GM23338 (cell line): ENCODE measurements around the gene IL16. TPM values are rescaled to one million over a fixed set of nuclear protein-coding genes. Genes with fewer than 3 reads are reported as not detected.

Experiments
- ATAC-seq: fragments of 200-7000 bp; cut with Tn5 transposase; 3 replicates; pipeline ENCODE4 v1.9.1; 2020
- DNase-seq: peaks from one replicate; pipeline ENCODE4 v3.0.0-alpha.2; 2015; ENCODE audit warnings: low spot score
- H2AFZ ChIP-seq: fragments of 200-600 bp; sonication (generic); 2 replicates; pipeline ENCODE4 v1.8.0; 2016; ENCODE audit warnings: antibody characterized with exemption, mild to moderate bottlenecking, moderate library complexity
- H3F3A ChIP-seq: fragments of 200-600 bp; sonication (generic); replicated peaks from 2 replicates; pipeline ENCODE4 v1.8.0; 2017; ENCODE audit warnings: antibody characterized with exemption, mixed run types, low read depth
- H3K27ac ChIP-seq: fragments of 200-600 bp; sonication (generic); 2 replicates; pipeline ENCODE4 v1.6.1; 2016; ENCODE audit warnings: low read depth
- H3K27me3 ChIP-seq: fragments of 200-600 bp; sonication (generic); 2 replicates; pipeline ENCODE4 v1.8.0; 2016; ENCODE audit warnings: mild to moderate bottlenecking, mixed run types, moderate library complexity; ENCODE audit not compliant: insufficient read depth
- H3K36me3 ChIP-seq: fragments of 200-600 bp; sonication (generic); 2 replicates; pipeline ENCODE4 v1.8.0; 2016; ENCODE audit warnings: mild to moderate bottlenecking; ENCODE audit not compliant: insufficient read depth
- H3K4me1 ChIP-seq: fragments of 200-600 bp; sonication (generic); 2 replicates; pipeline ENCODE4 v1.8.0; 2016; ENCODE audit warnings: mild to moderate bottlenecking, moderate library complexity; ENCODE audit not compliant: insufficient read depth
- H3K4me2 ChIP-seq: fragments of 200-600 bp; sonication (generic); 2 replicates; pipeline ENCODE4 v1.7.1; 2017; ENCODE audit warnings: mixed run types
- H3K4me3 ChIP-seq: fragments of 200-600 bp; sonication (generic); 2 replicates; pipeline ENCODE4 v1.6.1; 2016; ENCODE audit warnings: mixed run types
- H3K79me2 ChIP-seq: fragments of 200-600 bp; sonication (generic); replicated peaks from 2 replicates; pipeline ENCODE4 v1.8.0; 2017; ENCODE audit warnings: mild to moderate bottlenecking; ENCODE audit not compliant: insufficient read depth
- H3K9me2 ChIP-seq: fragments of 200-600 bp; sonication (generic); 2 replicates; pipeline ENCODE4 v1.8.0; 2017; ENCODE audit not compliant: insufficient read depth
- H4K20me1 ChIP-seq: fragments of 200-600 bp; sonication (generic); replicated peaks from 2 replicates; pipeline ENCODE4 v1.8.0; 2017; ENCODE audit warnings: mild to moderate bottlenecking; ENCODE audit not compliant: insufficient read depth
- H3K27ac Mint-ChIP-seq: 2 replicates; pipeline ENCODE4 v1.8.0; 2020; ENCODE audit warnings: inconsistent platforms, mild to moderate bottlenecking, moderate library complexity, mixed read lengths
- H3K27me3 Mint-ChIP-seq: 3 replicates; pipeline ENCODE4 v1.8.0; 2022; ENCODE audit warnings: low read depth, mild to moderate bottlenecking, moderate library complexity, mixed read lengths, inconsistent platforms; ENCODE audit not compliant: insufficient read depth, poor library complexity
- H3K36me3 Mint-ChIP-seq: 3 replicates; pipeline ENCODE4 v1.8.0; 2021; ENCODE audit warnings: low read depth, mild to moderate bottlenecking, inconsistent platforms, moderate library complexity, mixed read lengths
- H3K4me1 Mint-ChIP-seq: 3 replicates; pipeline ENCODE4 v1.8.0; 2020; ENCODE audit warnings: mild to moderate bottlenecking, inconsistent platforms, mixed read lengths
- H3K4me3 Mint-ChIP-seq: 3 replicates; pipeline ENCODE4 v1.8.0; 2021; ENCODE audit warnings: moderate library complexity, mild to moderate bottlenecking, inconsistent platforms, mixed read lengths
- H3K9me3 Mint-ChIP-seq: 3 replicates; pipeline ENCODE4 v1.8.0; 2020; ENCODE audit warnings: moderate library complexity, mild to moderate bottlenecking, inconsistent platforms, mixed read lengths
- EZH2 ChIP-seq: fragments of 200-600 bp; sonication (generic); IDR thresholded peaks from one replicate; pipeline ENCODE4 v1.8.0; 2017; ENCODE audit warnings: antibody characterized with exemption, mild to moderate bottlenecking, low read depth; ENCODE audit not compliant: unreplicated experiment
- EZH2phosphoT487 ChIP-seq: fragments of 200-600 bp; sonication (generic); IDR thresholded peaks from one replicate; pipeline ENCODE4 v1.8.1; 2018; ENCODE audit warnings: antibody characterized with exemption; ENCODE audit not compliant: unreplicated experiment
- JUNB ChIP-seq: IDR thresholded peaks from one replicate; pipeline ENCODE4 v1.6.1; 2016; ENCODE audit warnings: antibody characterized with exemption; ENCODE audit not compliant: unreplicated experiment
- NANOG ChIP-seq: IDR thresholded peaks from 2 replicates; pipeline ENCODE4 v1.6.1; 2016; ENCODE audit warnings: antibody characterized with exemption, borderline replicate concordance
- POLR2AphosphoS5 ChIP-seq: IDR thresholded peaks from 2 replicates; pipeline ENCODE4 v1.6.1; 2016; ENCODE audit warnings: antibody characterized with exemption, low read depth
- STAT1 ChIP-seq: IDR thresholded peaks from one replicate; pipeline ENCODE4 v1.6.1; 2016; ENCODE audit warnings: antibody characterized with exemption; ENCODE audit not compliant: unreplicated experiment
- ZNF331 ChIP-seq: fragments of 250-450 bp; sonication (Bioruptor Pico); IDR thresholded peaks from 2 replicates; pipeline ENCODE4 v1.5.0; 2020; ENCODE audit warnings: low read depth, mild to moderate bottlenecking, moderate library complexity
- polyA plus RNA-seq: library from polyadenylated mRNA; unstranded; fragments of >200 nt; fragmentation: Nextera tagmentation; extraction: Ambion mirVana; gene quantifications from 2 replicates; pipeline ENCODE4 v1.2.1, GENCODE V29; 2016
- total RNA-seq: library from RNA; depleted of rRNA; stranded (reverse); fragments of >200 nt; shearing (Covaris generic); gene quantifications from 2 replicates; pipeline ENCODE4 v1.2.3, GENCODE V29; 2014
- TF ChIP-seq, protein P1 (sequence below), 2 experiments: fragments of 200-600 bp in 1 of 2; sonication (generic) in 1 of 2; conservative IDR thresholded peaks; 2 replicates each; pipeline versions ENCODE4 v1.5.1 to v1.6.1; 2016 to 2017; ENCODE audit warnings: antibody characterized with exemption in 2 of 2, low read depth in 2 of 2, mild to moderate bottlenecking in 2 of 2, moderate library complexity in 1 of 2

The IL16 gene
- total and polyA plus RNA-seq, 2 experiments from 2014 or later, result 0.29 TPM; not detected in 1

DNA sequence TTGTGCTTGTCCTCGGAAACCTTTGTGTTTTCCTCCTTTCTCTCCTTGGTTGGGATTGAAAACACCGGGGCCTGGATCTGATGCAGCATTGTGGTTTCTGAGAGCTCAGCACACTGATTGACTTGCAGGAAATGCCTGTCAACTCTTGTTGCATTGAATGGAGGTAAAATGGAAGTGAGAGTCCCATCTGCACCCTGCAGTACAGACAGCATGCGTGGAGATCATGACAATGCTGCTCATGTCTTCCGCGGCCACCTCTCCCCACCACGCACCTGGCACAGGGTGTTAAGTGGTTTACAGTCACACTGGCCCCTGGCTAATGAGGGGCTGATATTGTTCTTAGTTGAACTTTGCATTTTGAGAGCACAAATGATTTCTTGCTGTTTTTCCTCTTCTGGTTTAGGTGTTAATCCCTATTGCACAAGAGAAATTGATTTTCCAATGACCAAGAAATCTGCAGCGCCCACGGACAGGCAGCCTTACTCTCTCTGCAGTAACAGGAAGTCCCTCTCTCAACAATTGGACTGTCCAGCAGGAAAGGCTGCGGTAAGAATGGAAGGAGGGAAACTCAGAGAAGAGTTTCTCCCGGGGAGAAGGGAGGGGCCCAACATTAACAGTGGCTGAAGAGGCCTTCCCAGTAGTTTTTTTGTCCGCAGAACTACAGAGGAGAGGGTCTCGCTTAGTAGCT is 68.7 kb downstream of the IL16 start:
- TF ChIP-seq EZH2 (no peak), NANOG (no peak), ZNF331 (CRISPR knock-in tag) (no peak), EZH2phosphoT487 (no peak), STAT1 (no peak), JUNB (no peak)
- Histone ChIP-seq H3K27ac (no peak overlapping the region), H2AFZ (peak overlapping the region; percentile 95), H3F3A (no peaks in the 10 kb centered on the region), H3K4me2 (no peak overlapping the region; the same call in 1 of the 2 replicates), H3K4me1 (no peaks in the 10 kb centered on the region; the same call in 1 of the 2 replicates), H3K27me3 (no peaks in the 10 kb centered on the region), H3K9me2 (no peaks in the 10 kb centered on the region), H3K79me2 (no peaks in the 10 kb centered on the region), H4K20me1 (no peaks in the 10 kb centered on the region), H3K4me3 (no peak overlapping the region), H3K36me3 (no peaks in the 10 kb centered on the region)
- no peak overlapping the region for H3K27ac Mint-ChIP-seq
- H3K4me3 Mint-ChIP-seq, result no peak overlapping the region
- peak; percentile 19 for DNase-seq
- peak; percentile 16; the same call in 2 of the 3 replicates for ATAC-seq
- H3K9me3 Mint-ChIP-seq, result no peaks in the 10 kb centered on the region; the same call in 2 of the 3 replicates
- H3K27me3 Mint-ChIP-seq, result peaks cover 5% of the 10 kb centered on the region
- H3K36me3 Mint-ChIP-seq, result no peaks in the 10 kb centered on the region
- H3K4me1 Mint-ChIP-seq, result peaks cover 12% of the 10 kb centered on the region

DNA sequence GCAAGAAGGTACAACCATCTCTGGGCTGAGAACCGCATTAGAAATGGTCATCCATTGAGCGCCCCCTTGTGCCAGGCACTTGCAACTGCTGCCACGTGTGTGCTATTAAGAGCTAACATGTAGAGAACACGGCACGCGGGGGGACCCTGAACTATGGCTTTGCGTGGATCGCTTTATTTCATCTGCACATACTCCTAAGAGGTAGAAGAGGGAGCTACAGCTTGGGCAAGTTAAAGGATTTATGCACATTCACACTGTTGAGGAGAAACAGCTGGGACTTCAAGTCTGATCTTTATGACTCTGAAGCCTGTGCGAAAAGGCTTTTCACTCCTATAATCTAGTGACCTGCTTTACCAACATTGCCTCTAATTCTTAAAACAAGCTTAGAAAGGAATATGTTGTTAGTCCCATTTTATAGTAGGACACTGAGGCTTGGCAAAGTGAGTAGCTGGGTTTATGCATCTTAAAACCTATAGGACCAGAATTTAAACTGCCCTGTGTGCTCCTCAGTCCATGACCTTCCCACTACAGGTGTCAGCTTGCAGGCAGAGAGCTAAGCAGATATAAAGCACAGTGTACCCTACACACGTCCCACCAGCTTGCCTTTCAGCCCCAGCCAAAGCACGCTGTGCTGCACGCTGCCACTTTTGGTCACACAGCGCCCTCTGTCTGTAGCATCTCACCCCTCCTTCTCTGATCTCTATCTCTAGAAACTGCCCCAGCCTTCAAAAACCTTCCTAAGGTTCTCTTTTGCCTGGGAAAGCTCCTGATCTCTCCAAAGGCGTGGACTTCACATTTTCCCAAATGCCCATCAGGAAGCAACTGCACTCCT is 69.5 kb downstream of the IL16 start:
- no peaks in the 10 kb centered on the region for H3K79me2 ChIP-seq
- H3K4me3 Mint-ChIP-seq, result peak overlapping the region; percentile 64
- TF ChIP-seq, protein P1, sequence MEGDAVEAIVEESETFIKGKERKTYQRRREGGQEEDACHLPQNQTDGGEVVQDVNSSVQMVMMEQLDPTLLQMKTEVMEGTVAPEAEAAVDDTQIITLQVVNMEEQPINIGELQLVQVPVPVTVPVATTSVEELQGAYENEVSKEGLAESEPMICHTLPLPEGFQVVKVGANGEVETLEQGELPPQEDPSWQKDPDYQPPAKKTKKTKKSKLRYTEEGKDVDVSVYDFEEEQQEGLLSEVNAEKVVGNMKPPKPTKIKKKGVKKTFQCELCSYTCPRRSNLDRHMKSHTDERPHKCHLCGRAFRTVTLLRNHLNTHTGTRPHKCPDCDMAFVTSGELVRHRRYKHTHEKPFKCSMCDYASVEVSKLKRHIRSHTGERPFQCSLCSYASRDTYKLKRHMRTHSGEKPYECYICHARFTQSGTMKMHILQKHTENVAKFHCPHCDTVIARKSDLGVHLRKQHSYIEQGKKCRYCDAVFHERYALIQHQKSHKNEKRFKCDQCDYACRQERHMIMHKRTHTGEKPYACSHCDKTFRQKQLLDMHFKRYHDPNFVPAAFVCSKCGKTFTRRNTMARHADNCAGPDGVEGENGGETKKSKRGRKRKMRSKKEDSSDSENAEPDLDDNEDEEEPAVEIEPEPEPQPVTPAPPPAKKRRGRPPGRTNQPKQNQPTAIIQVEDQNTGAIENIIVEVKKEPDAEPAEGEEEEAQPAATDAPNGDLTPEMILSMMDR (conservative IDR thresholded peaks at IDR 0.05; ENCODE audit: low read depth in 2 of 2), result peak; percentile 92 to 97
- TF ChIP-seq POLR2AphosphoS5 (no peak), JUNB (no peak)
- peak overlapping the region; percentile 95 for H2AFZ ChIP-seq
- H4K20me1 ChIP-seq, result no peaks in the 10 kb centered on the region
- H3K27me3 ChIP-seq, result no peaks in the 10 kb centered on the region
- peak overlapping the region; percentile 38; the same call in 1 of the 2 replicates for H3K4me3 ChIP-seq
- H3K4me2 ChIP-seq, result peak overlapping the region; percentile 68
- H3K9me2 ChIP-seq, result no peaks in the 10 kb centered on the region
- peak; percentile 96 for ATAC-seq
- no peaks in the 10 kb centered on the region; the same call in 1 of the 2 replicates for H3K4me1 ChIP-seq
- peaks cover 12% of the 10 kb centered on the region for H3K4me1 Mint-ChIP-seq
- H3K27me3 Mint-ChIP-seq, result peaks cover 5% of the 10 kb centered on the region
- no peaks in the 10 kb centered on the region for H3K36me3 Mint-ChIP-seq
- no peak overlapping the region for H3K27ac Mint-ChIP-seq
- H3F3A ChIP-seq, result no peaks in the 10 kb centered on the region
- DNase-seq, result peak; percentile 91
- H3K9me3 Mint-ChIP-seq, result no peaks in the 10 kb centered on the region; the same call in 2 of the 3 replicates
- H3K36me3 ChIP-seq, result no peaks in the 10 kb centered on the region
- H3K27ac ChIP-seq, result no peak overlapping the region
